Measurements from ENCODE around the gene AP3S2. TPM values are rescaled to one million over a fixed set of nuclear protein-coding genes. Genes with fewer than 3 reads are reported as not detected.
"Not testable (repeated sequence)": the region's sequence is repeated elsewhere in the genome, so short reads cannot be mapped to it uniquely, and the experiment has no call there.

AP3S2 gene
- total and polyA plus RNA-seq, 8 donors, result 11.0 to 25.2 (median 17.7) TPM

DNA sequence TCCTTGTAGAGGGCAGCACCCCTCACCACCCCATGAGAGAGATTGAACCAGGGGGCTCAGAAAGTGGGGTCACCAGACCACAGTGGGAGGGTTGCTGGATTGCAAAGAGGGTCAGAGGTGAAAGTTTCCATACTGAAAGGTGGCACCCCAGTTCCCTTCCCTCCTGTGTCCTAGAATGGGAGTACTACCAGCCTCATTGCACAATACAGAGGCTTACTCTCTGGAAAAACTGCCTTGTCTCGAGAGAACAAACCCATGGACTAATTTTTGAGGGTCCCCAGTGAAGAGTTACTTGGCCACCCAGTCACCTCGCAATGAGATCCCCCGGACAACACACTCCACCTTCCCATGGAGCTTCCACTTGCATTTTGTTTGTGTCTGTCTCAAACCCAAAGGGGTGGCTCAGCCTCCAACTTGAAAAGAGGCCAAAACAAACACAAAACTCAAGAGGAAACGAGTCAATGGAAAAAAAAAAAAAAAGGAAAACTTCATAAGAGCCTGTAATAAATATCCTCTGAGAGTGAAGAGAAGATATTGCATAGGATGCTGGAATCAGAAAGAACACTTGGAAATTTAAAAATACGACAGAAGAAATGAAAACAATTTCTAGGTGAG, 99.1 kb downstream of the AP3S2 start:
- peak overlapping the region in 3 of 4 donors; percentile 3 to 46 (median 45) for H3K27ac ChIP-seq
- FAIRE-seq (no peak), ATAC-seq (peak; percentile 26 to 68 (median 35)), DNase-seq (peak in 2 of 6 donors; percentile 14 to 35)
- H3K9me3 ChIP-seq, result no peaks in the 10 kb centered on the region
- TF ChIP-seq, protein P1, sequence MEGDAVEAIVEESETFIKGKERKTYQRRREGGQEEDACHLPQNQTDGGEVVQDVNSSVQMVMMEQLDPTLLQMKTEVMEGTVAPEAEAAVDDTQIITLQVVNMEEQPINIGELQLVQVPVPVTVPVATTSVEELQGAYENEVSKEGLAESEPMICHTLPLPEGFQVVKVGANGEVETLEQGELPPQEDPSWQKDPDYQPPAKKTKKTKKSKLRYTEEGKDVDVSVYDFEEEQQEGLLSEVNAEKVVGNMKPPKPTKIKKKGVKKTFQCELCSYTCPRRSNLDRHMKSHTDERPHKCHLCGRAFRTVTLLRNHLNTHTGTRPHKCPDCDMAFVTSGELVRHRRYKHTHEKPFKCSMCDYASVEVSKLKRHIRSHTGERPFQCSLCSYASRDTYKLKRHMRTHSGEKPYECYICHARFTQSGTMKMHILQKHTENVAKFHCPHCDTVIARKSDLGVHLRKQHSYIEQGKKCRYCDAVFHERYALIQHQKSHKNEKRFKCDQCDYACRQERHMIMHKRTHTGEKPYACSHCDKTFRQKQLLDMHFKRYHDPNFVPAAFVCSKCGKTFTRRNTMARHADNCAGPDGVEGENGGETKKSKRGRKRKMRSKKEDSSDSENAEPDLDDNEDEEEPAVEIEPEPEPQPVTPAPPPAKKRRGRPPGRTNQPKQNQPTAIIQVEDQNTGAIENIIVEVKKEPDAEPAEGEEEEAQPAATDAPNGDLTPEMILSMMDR (IDR thresholded peaks at IDR 0.05), result no peak
- WGBS, 2 donors, result 9 to 13% methylated on average over 5 of the region's 5 CpGs
- H3K4me1 ChIP-seq, result peaks cover 6 to 10% (median 9%) of the 10 kb centered on the region in 3 donors
- intact Hi-C loops (cut with DNase I), result no loop called here
- no peak overlapping the region for H3K4me3 ChIP-seq
- peaks cover 0 to 66% (median 23%) of the 10 kb centered on the region in 3 donors for H3K36me3 ChIP-seq
- no peaks in the 10 kb centered on the region for H3K27me3 ChIP-seq

GRCh38 chr15:89792106-89792805, 101.5 kb downstream of the AP3S2 start:
- ATAC-seq (no peak), DNase-seq (peak in 1 of 6 donors; percentile 32), FAIRE-seq (no peak)
- Histone ChIP-seq H3K27me3 (no peaks in the 10 kb centered on the region), H3K27ac (no peak overlapping the region), H3K4me3 (no peak overlapping the region), H3K9me3 (no peaks in the 10 kb centered on the region), H3K36me3 (peaks cover 0 to 64% (median 32%) of the 10 kb centered on the region in 3 donors), H3K4me1 (peaks cover 6 to 9% (median 7%) of the 10 kb centered on the region in 3 donors)
- intact Hi-C loops (cut with DNase I), result no loop called here
- TF ChIP-seq, protein P1 (IDR thresholded peaks at IDR 0.05), result no peak
- WGBS, 2 donors, result 91 to 94% methylated on average over 22 of the region's 22 CpGs

DNA sequence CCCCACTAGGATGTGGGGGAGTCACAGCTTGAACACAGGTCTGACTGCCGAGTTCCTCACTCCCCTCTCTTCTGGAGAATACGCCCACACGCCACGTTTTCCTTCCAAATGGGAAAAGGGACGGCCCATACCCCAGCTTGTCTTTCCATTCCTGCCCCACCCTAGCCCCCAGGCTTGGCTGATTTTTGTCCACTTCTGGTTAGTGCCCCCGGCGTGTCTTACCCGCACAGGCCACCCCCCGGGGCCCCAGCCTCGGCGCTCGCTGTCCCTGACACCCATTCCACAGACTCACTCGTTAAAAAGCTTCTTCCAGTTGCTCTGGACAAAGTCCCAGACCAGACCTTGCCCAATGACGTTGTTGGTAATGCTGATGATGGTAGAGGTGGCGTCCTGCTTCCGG, 103.1 kb downstream of the AP3S2 start:
- ATAC-seq, result no peak
- peaks cover 0 to 58% (median 32%) of the 10 kb centered on the region in 3 donors for H3K36me3 ChIP-seq
- FAIRE-seq, result no peak
- 83 to 88% methylated on average over 16 of the region's 16 CpGs for WGBS, 2 donors
- peaks cover 10 to 15% (median 13%) of the 10 kb centered on the region in 3 donors for H3K4me1 ChIP-seq
- no peaks in the 10 kb centered on the region for H3K9me3 ChIP-seq
- DNase-seq, result peak in 2 of 6 donors; percentile 29 to 46
- H3K27me3 ChIP-seq, result no peaks in the 10 kb centered on the region
- intact Hi-C loops (cut with DNase I), result no loop called here
- no peak overlapping the region for H3K4me3 ChIP-seq
- H3K27ac ChIP-seq, result no peak overlapping the region
- TF ChIP-seq, protein P1 (IDR thresholded peaks at IDR 0.05), result no peak

DNA sequence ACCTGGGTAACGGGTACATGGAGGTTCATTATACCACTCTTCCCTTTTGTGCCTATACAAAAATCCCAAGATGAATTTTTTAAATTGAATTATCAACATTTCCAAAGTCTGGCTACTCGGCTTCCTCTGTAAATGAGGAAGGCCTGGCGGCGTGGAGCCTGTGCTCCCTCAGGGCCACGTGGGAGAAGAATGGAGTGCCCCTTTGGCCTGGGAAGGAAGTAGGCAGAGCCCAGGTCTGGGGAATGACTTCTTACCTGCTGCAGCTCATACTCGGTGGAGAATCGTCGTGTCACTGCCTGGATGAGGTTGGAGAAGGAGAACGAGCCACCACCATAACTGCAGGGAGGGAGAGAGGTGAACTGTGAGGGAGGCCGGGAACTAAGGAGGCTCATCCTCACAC, 103.6 kb downstream of the AP3S2 start:
- Histone ChIP-seq H3K27me3 (no peaks in the 10 kb centered on the region), H3K4me1 (peaks cover 6 to 15% (median 13%) of the 10 kb centered on the region in 3 donors), H3K4me3 (no peak overlapping the region), H3K27ac (no peak overlapping the region), H3K36me3 (peaks cover 0 to 58% (median 32%) of the 10 kb centered on the region in 3 donors), H3K9me3 (no peaks in the 10 kb centered on the region)
- no peak for ATAC-seq
- FAIRE-seq, result no peak
- DNase-seq, result peak in 1 of 6 donors; percentile 29
- intact Hi-C loops (cut with DNase I), result no loop called here
- TF ChIP-seq, protein P1 (IDR thresholded peaks at IDR 0.05), result no peak
- WGBS, 2 donors, result 78 to 81% methylated on average over 10 of the region's 10 CpGs

DNA sequence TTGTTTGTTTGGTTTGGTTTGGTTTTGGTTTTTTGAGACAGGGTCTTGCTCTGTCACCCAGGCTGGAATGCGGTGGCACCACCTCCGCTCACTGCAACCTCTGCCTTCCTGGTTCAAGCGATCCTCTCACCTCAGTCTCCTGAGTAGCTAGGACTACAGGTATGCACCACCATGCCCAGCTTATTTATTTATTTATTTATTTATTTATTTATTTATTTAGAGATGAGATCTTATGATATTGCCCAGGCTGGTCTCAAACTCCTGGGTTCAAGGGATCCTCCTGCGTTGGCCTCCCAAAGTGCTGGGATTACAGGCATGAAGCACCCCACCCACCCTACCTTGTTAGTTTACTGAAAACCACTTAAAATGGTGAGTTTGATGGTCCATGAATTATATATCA, 105.2 kb downstream of the AP3S2 start:
- WGBS, 2 donors, result 95 to 98% methylated on average over 4 of the region's 4 CpGs
- intact Hi-C loops (cut with DNase I); ATAC-seq; H3K9me3 ChIP-seq; H3K27me3 ChIP-seq; H3K4me3 ChIP-seq; DNase-seq; FAIRE-seq; H3K27ac ChIP-seq: not testable (repeated sequence)
- peaks cover 0 to 62% (median 36%) of the 10 kb centered on the region in 3 donors for H3K36me3 ChIP-seq
- peaks cover 9 to 26% (median 16%) of the 10 kb centered on the region in 3 donors for H3K4me1 ChIP-seq

Measured in pancreas (tissue), 10 donors.